Hippocampal formation (tissue), 2 donors: Measurements from ENCODE around the gene S100A13.

Experiments
- DNase-seq, 2 donors: peaks; one replicate each; lab custom pipeline; 2025; lab: John Stamatoyannopoulos, UW

S100A13 gene

DNA sequence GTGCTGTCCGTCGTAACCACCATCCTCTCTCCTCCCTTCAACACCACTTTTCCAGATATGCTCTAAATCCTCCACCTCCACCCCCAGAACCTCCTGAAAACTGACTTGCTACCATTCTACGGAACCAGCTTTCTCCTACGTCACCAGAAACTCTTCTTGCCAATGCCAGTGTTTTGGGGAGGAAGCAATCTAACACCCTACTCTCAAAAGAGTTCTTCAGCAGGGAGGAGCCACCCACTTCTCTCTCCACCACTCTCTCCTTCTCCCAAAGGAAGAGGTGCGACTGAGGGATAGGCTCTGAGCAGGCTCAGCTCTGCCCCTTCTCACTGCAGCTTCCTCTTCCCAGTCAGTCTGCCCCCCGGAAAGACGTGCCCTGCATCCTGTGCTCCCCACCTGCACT, 55.6 kb downstream of the S100A13 start:
- DNase-seq: no peak

DNA sequence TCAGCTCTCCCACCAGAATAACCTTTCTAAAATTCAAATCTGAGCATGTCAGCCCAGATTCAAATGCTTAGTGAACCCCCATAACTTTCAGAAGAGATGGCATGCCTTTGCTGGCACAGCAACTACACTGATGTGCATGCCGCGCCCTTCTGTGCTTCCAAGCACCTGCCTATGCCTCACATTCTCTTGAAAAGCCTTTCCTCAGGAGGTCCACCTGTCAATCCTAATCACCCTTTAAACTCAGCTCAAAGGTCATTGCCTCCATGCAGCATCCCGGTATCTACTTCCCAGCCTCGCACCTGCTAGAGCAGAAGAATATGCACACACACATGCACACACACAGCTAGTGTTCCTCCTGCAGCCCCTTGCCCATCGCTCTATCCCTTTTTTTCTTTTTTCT, 56.4 kb downstream of the S100A13 start:
- no peak for DNase-seq

DNA sequence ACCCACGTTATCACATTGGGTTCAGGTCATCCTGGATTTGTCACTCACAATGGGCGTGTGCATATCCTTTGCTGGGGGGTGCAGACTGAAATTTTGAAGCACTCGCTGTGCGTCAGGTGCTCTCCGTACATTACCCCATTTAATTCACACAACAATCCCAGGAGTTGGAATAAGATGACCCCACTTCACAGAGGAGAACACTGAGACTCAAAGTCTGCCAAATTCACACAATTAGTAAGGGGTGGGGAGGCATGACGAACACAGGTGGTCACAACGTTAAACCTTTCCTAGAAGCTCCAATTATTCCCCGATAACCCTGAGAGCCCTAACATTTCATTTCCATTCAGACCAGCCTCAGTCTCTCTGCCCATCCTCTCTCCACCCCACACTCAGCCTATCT, 57.8 kb downstream of the S100A13 start:
- DNase-seq: no peak
